Fibroblast of gingiva (primary cell): ENCODE results near the gene COPG1.

Source experiments
- DNase-seq: peaks from one replicate; pipeline ENCODE4 v3.0.0-alpha.2; 2011; ENCODE audit warnings: low read depth

The COPG1 gene

DNA sequence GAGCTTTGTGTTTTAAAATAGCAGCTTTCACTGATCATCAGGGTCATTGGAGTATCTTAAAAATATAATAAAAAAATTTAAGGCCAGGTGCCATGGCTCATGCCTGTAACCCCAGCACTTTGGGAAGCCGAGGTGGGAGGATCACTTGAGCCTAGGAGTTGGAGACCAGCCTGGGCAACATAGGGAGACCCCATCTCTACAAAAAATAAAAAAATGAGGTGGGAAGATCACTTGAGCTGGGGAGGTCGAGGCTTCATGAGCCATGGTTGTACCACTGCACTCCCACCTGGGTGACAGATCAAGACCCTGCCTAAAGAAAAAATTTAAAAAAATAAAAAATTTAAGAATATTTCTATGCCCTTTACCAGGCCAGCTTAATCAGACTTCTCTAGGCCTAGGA lies 30.8 kb downstream of the COPG1 start:
- no peak for DNase-seq

DNA sequence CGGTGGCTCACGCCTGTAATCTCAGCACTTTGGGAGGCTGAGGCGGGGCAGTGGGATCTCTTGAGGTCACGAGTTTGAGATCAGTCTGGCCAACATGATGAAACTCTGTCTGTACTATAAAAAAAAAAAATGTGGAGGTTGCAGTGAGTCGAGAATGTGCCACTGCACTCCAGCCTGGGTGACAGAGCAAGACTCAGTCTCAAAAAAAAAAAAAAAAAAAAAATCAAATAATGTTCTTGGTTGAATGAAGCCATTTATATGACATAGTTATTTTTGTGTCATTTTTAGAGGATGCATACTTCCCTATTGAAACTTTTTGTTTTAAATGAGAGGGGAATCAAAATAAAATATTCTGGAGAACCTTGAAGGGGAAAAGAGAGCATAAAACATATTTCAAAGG lies 32.3 kb downstream of the COPG1 start:
- DNase-seq: no peak

DNA sequence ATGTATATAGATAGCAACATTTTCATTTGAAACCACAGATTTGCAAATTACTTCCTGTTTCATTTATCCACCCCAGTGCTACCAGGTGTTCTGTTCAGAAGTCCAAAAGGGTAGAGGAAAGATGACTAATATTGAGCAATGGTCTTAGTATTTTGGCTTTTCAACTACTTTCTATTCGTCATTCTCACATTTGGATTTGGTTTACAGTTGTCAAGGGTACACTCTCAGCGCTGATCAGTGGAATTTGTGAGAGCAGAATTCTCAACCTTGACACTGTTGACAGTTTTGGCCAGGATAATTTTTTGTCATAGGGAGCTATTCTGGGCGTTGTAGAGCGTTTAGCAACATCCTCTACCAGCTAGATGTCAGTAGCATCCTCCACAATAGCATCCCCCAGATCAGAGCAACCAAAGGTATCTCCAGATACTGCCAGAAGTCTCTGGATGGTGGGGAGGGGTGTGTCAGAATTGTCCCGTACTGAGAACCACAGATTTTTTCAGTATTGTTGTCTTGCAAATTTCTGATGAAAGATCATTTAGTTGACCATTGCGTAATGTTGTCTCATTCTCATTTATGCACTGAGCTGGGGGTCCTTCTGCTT lies 33.4 kb downstream of the COPG1 start:
- peak; percentile 67 for DNase-seq

DNA sequence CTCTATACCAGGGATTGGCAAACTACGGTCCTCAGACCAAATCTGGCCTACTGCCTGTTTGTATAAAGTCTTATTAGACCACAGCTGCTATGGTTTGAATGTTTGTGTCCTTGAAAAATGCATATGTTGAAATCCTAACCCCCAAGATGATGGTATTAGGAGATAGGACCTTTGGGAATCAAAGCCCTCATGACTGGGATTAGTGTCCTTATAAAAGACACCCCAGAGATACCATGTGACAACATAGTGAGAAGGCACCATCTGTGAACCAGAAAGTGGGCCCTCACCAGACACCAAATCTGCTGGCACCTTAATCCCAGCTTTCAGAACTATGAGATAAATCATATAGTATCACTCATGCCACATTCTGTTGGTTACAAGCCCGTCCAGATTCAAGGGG lies 36.7 kb downstream of the COPG1 start:
- DNase-seq: peak; percentile 74

DNA sequence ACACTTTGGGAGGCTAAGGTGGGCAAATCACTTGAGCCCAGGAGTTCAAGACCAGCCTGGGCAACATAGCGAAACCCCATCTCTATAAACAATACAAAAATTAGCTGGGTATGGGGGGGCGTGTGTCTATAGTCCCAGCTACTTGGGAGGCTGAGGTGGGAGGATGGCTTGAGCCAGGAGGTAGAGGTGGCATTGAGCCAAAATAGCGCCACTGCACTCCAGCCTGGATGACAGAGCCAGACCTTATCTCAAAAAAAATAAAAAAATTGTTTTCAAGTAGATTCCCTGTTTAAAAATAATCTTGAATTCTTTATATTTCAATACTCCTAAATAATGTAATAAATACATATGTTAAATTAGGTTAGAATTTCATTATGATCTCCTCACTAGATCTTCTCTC lies 39.0 kb downstream of the COPG1 start:
- no peak for DNase-seq

DNA sequence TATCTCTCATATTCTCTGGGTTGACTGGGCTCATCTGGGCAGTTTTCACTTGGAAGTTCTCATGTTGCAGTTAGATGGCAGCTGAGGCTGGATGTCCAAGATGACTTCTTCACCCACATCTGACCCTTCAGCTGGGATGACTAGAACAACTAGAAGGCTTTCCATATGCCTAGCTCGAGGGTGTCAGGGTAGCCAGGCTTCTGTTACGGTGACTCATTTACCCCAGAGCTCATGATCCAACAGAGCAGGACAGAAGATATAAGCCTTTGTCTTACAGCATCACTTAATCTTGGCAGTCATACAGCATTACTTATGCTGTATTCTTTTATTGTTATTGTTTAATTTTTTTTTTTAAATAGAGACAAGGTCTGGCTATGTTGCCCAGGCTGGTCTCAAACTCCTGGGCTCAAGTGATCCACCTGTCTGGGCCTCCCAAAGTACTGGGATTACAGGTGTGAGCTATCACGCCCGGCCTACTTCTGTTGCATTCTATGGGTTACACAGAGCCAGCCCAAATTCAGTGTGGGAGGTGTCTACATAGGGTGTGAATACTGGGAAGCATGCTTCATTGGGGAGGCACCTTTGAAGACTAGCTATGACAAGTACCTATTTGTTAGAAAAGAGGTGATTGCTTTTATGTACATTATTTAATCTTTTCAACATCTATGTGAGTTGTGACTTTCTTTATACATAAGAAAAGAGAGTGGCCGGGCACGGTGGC lies 40.0 kb downstream of the COPG1 start:
- DNase-seq: peak; percentile 86

DNA sequence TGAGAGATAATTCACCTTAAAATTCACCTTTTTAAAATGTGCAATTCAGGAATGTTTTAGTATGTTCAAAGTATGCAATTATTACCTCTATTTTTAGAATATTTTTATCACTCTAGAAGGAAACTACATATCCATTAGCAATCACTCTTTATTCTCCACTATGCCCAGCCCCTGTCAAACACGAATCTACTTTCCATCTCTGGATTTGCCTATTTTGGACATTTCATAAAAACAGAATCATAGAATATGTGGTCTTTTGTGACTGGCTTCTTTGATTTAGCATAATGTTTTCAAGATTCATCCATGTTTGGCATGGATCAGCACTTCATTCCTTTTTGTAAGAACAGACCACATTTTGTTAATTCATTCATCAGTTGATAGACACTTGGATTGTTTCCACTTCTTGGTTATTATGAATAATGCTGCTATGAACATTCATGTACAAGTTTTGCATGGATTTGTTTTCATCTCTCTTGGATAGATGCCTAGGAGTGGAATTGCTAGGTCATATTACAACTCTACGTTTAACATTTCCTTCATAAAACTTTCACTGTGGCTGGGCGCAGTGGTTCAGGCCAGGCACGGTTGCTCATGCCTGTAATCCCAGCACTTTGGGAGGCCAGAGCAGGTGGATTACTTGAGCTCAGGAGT lies 42.0 kb downstream of the COPG1 start:
- DNase-seq: peak; percentile 77

DNA sequence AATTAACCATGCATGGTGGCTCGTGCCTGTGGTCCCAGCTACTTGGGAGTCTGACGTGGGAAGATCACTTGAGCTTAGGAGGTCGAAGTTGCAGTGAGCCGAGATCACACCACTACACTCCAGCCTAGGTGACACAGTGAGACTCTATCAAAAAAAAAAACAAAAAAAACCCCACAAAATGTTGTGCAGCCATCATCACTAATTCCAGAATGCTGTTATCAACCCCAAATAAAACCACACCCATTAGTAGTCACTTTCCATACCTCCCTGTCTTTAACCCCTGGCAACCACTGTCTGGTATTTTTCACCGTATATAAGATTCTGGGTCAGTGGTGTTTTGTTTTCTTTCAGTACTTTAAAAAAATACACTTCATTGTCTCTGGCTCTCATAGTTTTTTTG lies 45.9 kb downstream of the COPG1 start:
- no peak for DNase-seq

DNA sequence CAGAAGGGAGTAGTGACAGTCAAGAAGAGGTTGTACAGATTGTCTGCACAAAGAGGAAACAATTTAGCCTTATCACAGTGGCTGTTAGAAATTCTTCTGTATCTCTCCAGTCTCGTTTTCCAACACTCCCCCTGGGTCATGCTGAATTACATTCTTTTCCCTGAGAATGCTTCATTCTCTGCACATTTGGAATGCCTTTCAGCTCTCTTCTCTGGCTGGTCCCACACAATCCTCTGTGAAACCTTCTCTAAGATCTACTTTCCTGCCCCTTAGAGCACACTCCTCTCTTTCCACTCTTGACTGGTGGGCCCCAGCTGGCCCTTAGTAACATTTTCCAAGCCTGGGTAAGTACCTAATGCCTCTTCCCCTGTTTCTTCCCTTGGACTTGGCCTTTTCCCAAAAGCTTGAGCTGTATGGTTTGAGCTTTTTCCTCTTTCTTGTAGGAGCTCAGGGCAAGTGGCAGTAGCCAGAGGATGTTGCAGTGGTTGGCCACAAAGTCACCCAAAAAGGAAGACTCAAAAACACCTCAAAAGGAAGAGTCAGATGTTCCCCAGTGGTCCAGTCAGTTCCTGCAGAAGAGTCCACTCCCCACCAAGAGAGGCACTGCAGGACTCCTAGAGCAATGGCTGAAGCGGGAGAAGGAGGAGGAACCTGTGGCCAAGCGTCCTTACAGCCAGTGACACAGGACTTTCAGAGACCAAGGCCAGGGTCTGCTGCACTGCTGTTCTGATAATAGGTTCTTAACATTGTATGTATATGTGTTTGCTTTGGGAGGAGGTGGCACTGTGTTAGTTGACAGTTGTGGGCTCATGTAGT lies 54.9 kb downstream of the COPG1 start:
- no peak for DNase-seq

DNA sequence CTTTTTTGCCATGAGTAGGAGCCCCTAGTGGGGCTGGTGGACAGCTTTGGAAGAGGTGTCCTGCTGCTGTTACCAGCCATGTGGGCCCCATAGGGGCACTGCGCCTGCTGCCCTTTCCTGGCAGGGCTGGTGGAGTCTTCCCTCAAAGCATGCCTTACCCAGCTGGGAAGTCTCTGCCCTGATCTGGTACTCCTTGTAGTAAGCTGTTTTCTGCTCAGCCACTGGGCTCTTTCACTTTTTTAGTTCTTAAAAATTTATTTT lies 55.5 kb downstream of the COPG1 start:
- DNase-seq: no peak

DNA sequence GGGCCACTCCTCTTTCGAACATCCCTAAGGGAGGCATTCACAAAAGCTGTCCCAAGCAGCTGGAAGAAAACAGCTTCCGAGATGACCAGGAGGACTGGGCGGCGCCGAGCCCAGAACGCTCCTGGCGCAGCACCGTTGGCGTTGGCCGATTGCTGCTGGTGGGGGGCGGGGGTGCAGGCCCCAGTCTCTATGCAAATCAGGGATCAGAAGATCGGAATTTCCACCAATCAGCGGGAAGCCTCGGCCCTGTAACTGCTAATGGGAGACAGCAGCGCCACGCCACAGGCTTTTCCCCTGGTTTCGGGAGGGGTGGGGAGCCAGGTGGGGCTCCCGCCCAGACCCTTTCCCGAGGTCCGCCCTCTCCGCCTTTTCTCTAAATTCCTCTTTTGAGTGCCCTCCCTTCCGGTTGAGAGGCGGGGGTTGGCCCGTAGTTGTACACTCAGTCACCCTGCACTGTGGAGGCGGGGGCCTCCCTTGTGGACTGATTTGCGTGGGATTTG lies 56.2 kb downstream of the COPG1 start:
- peak; percentile 82 for DNase-seq

DNA sequence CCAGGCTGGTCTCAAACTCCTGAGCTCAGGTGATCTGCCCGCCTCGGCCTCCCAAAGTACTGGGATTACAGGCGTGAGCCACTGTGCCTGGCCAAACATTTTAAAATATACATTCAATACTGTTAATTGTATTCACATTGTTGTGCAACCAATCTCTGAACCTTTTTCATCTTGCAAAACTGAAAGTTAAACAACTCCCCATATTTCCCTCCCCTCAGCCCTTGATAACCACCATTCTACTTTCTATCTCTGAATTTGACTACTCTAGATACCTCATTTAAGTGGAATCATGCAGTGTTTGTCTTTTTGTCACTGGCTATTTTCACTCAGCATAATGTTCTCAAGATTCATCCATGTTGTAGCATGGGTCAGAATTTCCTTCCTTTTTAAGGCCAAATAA lies 59.2 kb downstream of the COPG1 start:
- no peak for DNase-seq

DNA sequence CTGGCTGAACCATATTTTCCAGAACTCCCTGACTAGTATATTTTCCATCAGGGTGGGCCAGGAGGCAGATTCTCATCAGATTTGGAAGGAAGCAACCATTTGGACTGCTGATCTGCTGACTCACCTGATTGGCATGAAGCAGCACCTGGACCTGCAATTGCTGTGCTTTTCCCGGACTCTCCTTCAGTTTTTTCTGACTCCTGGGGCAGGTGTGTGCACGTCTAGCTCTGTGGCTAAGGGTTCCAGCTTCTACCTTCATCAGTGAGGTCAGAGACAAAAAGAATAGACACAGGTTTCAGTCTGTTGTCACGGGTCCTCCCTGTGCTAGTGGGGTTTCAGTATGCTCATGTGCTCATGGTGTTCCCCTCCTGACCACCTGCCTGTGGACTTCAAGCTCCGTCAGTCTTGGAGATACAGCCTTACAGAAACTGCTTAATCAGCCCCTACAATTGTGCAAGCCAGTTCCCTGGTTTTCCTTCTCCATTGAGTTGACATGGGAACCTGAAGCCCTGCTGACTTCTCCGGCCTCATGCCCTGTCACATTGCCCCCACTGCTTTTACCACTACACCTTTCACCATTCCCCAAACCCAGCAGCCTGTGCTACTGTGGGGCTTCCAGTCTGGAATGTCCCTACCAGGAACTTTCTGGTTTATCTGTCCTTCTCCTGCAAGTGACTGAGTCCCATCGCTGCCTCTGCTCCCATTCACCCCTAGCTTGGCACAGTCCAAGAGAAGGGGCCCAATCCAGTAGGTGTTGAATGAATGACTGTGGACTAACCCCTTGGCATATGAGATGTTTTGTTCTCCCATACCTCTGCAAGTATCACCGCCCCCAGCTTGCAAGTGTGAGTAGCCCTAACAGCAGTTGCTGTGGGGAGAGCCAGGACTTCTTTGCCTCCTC lies 61.0 kb downstream of the COPG1 start:
- no peak for DNase-seq

DNA sequence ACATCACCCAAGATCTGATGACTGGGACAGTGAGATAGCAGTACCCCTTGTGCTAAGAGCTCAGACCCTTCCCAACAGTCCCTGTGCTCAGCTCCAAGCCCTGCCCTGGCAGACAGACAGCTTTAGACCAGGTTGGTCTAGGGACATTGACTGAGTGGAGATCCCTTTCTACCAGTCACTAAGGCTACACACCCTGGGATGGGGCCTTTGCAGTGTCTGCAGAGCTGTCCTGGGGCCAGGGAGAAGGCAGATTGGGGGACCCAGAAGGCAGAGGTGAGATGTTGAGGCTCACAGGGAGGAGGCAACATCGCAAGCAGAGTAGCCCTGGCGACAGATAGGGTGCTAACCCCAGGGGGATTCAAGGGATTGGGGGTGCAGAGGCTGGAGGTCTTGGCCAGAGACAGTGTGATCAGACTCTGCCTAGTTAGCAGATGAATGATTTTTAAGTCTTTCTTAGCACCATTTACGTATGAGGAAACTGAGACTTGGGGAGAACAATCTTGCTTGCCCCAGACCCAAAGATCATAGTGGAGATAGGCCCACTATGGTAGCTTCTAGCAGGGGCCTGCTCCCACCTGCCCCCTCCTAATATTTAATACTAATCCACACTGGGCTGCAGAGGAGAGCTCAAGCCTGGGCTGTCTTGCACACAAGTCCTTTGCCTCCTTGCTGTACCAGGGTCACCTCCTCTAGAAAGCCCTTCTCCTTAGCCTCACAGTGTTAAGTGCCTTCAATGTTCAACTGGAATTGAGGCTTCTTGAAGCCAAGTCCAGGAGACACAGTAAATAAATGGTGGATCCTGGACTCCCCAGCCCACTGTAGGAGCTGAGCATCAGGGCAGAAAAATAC lies 61.9 kb downstream of the COPG1 start:
- DNase-seq: no peak

DNA sequence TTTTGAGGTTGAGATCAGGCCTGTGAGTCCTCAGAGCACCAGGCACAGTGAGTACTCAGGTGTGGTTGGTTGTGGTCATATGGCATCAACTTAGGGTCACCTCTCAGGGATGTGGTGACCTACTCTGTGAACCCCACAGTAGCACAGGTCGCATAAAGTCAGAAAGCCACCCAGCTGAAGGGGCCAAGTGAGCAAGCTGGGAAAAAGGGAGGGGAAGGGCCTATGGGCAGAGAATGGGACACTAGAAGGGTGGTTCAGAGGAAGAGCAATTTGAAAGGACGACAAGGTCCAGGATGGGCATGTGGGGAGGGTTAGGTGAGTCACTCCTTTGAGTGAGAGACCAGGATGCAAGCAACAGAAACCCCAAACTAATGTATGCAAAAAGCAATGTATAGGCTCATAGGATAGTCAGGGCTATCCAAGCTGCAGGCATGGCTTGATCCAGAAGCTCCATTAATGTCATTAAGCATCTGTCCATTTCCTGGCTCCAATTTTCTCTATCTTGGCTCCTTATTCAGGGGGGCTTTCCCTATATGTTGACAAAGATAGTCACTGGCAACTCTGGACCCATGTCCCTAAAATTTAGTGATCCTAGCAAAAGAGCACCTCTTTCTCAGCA lies 62.7 kb downstream of the COPG1 start:
- no peak for DNase-seq

DNA sequence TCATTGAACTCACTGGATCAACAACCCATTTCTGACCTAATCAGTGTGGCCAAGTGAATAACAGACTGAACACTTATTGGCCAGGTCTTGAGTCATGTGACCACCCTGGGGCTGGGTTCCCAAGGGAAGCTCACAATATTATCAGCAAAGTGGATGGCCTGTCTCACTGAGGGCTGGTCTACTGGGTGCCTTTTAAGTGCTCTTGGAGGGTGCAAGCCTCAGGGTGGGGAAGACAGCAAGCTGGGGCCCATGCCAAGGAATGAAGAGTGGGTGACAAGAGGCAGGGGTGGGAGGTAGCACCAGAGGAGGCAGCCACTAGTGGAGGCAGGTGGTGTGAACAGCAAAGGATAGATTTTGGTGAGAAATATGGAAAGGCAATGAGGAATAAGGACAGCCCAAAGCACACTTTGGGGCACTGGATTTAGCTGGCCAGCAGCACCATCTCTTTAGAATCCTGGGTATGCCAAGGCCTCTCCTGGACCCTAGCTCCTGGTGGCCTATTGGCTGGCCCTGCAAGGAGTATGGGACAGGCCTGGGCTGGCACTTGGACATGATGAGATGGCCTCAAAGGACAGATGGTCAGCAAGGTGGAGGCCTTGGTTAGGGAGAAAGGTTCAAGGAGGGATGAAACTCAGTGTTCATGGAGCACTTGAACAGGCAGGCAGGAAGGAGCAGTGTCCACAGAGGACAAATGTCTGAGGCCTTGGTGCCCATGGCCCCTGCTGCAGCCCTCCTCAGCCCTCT lies 63.4 kb downstream of the COPG1 start:
- peak; percentile 32 for DNase-seq

DNA sequence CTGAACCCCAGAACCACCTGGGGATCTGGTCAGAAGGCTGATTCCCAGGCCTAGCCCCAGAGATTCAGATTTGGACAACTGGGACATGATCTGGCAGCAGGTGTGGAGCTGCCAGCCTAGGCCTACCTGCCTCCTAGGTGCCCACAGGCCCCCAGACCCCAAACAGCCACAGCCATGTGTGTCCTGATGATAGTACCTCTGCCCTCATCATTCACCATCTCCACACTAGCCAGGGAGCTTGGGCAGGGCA lies 63.9 kb downstream of the COPG1 start:
- peak; percentile 44 for DNase-seq

DNA sequence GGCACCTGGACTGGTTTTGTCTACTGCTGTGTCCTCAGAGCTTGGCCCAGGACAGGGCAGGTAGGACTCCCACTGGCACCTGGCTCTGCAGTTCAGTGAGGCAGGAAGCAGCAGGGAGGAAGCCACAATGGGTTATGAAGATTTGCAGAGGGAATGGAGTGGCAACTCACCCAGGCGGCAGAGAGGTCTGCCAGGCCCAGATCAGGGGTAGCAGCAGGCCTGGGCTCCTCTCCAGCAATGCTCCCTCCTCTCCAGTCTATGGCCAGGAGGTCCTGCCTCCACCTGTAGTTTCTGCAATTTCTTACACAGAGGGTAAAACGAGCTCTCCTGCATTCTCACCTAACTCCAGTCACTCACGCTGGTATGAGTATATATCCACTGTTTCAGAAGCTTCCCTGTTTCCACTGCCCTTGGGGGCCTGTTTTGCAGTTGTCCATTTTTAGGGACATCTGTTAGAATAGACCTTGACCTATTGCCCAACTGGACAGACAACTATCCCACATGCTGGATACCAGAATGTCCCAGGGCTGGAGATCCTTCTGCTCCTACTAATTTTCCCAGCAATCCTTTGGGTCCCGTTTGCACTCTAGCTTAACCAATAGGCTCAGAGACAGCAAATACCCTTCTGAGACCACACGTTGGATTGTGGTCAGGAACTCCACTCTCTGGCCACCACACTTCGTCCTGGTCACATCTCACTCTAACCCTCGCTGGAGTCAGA lies 64.4 kb downstream of the COPG1 start:
- peak; percentile 61 for DNase-seq
